Progenitor cell of endocrine pancreas (in vitro differentiated cells): ENCODE results near the gene FRG2B. TPM values are rescaled to one million over a fixed set of nuclear protein-coding genes. Genes with fewer than 3 reads are reported as not detected.
"Not testable (repeated sequence)": the region's sequence is repeated elsewhere in the genome, so short reads cannot be mapped to it uniquely, and the experiment has no call there.

ENCODE experiments used
- DNase-seq: peaks from one replicate; pipeline ENCODE4 v3.0.0; 2021; ENCODE audit warnings: low spot score; ENCODE audit not compliant: unreplicated experiment
- H3K27ac Mint-ChIP-seq: 2 replicates; pipeline ENCODE4 v1.8.0; 2021; ENCODE audit warnings: mild to moderate bottlenecking, moderate library complexity, mixed read lengths
- H3K27me3 Mint-ChIP-seq: 2 replicates; pipeline ENCODE4 v1.8.0; 2021; ENCODE audit warnings: mixed read lengths
- H3K36me3 Mint-ChIP-seq: 2 replicates; pipeline ENCODE4 v1.8.0; 2022; ENCODE audit warnings: mixed read lengths; ENCODE audit not compliant: insufficient read depth
- H3K4me1 Mint-ChIP-seq: 2 replicates; pipeline ENCODE4 v1.8.0; 2021; ENCODE audit warnings: low read depth, mixed read lengths
- H3K4me3 Mint-ChIP-seq: 2 replicates; pipeline ENCODE4 v1.8.0; 2021; ENCODE audit warnings: low read depth, mild to moderate bottlenecking, moderate library complexity, mixed read lengths
- H3K9me3 Mint-ChIP-seq: 2 replicates; pipeline ENCODE4 v1.8.0; 2021; ENCODE audit warnings: low read depth, mixed read lengths
- CTCF ChIP-seq: fragments of 200-600 bp; sonication (generic); IDR thresholded peaks from one replicate; pipeline ENCODE4 v1.5.0; 2021; ENCODE audit warnings: antibody characterized with exemption, mild to moderate bottlenecking; ENCODE audit not compliant: unreplicated experiment
- total RNA-seq: library from RNA; stranded (reverse); gene quantifications from 2 replicates; pipeline ENCODE4 v1.2.1, GENCODE V29; 2021

FRG2B gene
- total RNA-seq, 1 donor from 2014 or later = not detected

DNA sequence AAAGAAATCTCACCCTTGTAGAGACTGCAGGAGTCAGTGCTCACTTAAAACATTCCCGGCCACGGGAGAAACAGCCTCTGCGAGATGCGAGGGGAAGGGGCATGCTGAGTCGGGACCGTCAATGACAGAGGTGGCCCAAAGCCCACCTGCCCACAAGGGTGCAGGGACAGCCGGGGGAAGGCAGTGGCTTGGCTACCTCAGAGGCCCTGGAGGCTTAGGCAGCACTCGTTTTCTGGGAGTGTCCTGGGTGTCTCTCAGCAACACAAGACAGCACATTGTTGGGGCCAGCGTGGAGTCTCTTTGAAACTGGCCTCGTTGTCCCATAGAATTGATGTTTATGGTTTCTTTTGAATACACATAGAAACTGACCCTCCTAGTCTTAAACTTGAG is 35.6 kb downstream of the FRG2B start:
- TF ChIP-seq CTCF = no peak
- no peaks in the 10 kb centered on the region for H3K27me3 Mint-ChIP-seq
- H3K9me3 Mint-ChIP-seq = peaks cover 50% of the 10 kb centered on the region
- H3K27ac Mint-ChIP-seq = no peak overlapping the region
- H3K36me3 Mint-ChIP-seq = peaks cover 2% of the 10 kb centered on the region
- DNase-seq = no peak
- no peak overlapping the region for H3K4me3 Mint-ChIP-seq
- no peaks in the 10 kb centered on the region for H3K4me1 Mint-ChIP-seq

- peaks cover 47% of the 10 kb centered on the region for H3K9me3 Mint-ChIP-seq
- H3K36me3 Mint-ChIP-seq = peaks cover 2% of the 10 kb centered on the region
These were observed 36.2 kb downstream of the FRG2B start for GRCh38 chr10:133590226-133590969.

GRCh38 chr10:133577037-133577436 is 49.6 kb downstream of the FRG2B start:
- H3K9me3 Mint-ChIP-seq = peaks cover 27% of the 10 kb centered on the region
- not testable (repeated sequence) for DNase-seq, H3K4me1 Mint-ChIP-seq, H3K27ac Mint-ChIP-seq, H3K36me3 Mint-ChIP-seq, H3K27me3 Mint-ChIP-seq, H3K4me3 Mint-ChIP-seq

More at GRCh38 chr10:133590226-133590969, 36.2 kb downstream of the FRG2B start:
- TF ChIP-seq CTCF = no peak
- Mint-ChIP-seq H3K27me3 (no peaks in the 10 kb centered on the region), H3K4me1 (no peaks in the 10 kb centered on the region), H3K4me3 (no peak overlapping the region), H3K27ac (no peak overlapping the region)
- no peak for DNase-seq

Other genes starting within 250 kb of the FRG2B start
- 11.9 and 14.1 TPM in 2 replicates for gene PAOX, start 247.5 kb downstream of the FRG2B start, total RNA-seq
- gene MTG1, start 232.6 kb downstream of the FRG2B start, total RNA-seq = 137 and 139 TPM in 2 replicates
- gene SPRN, start 202.2 kb downstream of the FRG2B start, total RNA-seq = 0.12 TPM in 1 of 2 replicates, not detected in the other
- 1.7 and 3.0 TPM in 2 replicates for gene SCART1, start 172.8 kb downstream of the FRG2B start, total RNA-seq
- gene CYP2E1, start 99.4 kb downstream of the FRG2B start, total RNA-seq = 0.91 and 1.4 TPM in 2 replicates
- not detected in 2 replicates for gene SYCE1, start 61.2 kb downstream of the FRG2B start, total RNA-seq